ENCODE results near the gene COX6A1.

DNA sequence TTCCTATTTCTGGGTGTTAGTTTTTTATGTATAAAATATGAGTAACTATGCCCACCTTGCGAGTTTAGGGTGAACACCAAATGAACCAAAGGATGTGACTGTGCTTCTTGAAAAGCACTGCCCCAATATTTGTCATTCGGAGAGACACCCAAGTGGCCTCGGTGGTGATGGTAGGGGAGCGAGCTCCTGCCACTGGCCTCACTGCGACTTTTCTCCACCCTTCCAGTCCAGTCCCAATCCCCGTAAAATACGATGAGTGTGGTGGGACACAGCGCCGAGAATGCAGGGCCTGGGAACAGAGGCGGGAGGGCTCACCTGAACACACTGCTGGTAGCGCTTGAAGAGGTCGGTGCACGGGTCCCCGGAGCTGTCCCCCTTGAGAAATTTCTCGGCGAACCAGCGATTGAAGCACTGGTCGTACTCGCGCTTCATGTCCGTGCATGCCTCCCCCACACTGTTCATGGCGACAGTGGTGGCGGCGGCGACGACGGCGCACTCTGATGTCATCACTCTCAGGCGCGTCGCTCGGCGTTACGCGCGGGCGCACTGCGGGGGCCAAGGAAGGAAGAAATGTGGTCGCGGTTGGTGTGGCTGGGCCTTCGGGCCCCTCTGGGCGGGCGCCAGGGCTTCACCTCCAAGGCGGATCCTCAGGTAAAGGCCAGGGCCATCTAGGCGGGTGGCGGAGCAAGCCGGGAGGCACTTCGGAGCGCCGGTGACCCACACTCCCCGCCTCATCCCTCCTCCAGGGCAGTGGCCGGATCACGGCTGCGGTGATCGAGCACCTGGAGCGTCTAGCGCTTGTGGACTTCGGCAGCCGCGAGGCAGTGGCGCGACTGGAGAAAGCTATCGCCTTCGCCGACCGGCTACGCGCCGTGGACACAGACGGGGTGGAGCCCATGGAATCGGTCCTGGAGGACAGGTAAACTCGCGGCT lies 8.3 kb downstream of the COX6A1 start, which contains the start of the genes GATC and TRIAP1:
- no peak for TF ChIP-seq MAFF (IDR thresholded peaks at IDR 0.05; ENCODE audit: low read depth, low read length)
- TF ChIP-seq, protein P1, sequence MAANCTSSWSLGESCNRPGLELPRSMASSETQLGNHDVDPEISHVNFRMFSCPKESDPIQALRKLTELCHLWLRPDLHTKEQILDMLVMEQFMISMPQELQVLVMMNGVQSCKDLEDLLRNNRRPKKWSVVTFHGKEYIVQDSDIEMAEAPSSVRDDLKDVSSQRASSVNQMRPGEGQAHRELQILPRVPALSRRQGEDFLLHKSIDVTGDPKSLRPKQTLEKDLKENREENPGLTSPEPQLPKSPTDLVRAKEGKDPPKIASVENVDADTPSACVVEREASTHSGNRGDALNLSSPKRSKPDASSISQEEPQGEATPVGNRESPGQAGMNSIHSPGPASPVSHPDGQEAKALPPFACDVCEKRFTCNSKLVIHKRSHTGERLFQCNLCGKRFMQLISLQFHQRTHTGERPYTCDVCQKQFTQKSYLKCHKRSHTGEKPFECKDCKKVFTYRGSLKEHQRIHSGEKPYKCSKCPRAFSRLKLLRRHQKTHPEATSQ (CRISPR knock-in tag; IDR thresholded peaks at IDR 0.05; ENCODE audit: borderline replicate concordance) = peak; percentile 75; the same call in 1 of the 2 replicates
- TF ChIP-seq, protein P2, sequence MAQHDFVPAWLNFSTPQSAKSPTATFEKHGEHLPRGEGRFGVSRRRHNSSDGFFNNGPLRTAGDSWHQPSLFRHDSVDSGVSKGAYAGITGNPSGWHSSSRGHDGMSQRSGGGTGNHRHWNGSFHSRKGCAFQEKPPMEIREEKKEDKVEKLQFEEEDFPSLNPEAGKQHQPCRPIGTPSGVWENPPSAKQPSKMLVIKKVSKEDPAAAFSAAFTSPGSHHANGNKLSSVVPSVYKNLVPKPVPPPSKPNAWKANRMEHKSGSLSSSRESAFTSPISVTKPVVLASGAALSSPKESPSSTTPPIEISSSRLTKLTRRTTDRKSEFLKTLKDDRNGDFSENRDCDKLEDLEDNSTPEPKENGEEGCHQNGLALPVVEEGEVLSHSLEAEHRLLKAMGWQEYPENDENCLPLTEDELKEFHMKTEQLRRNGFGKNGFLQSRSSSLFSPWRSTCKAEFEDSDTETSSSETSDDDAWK (CRISPR knock-in tag; IDR thresholded peaks at IDR 0.05) = no peak
- no peak for TF ChIP-seq SETDB1 (CRISPR knock-in tag; IDR thresholded peaks at IDR 0.05; ENCODE audit: borderline replicate concordance)
- TF ChIP-seq ZBTB21 (CRISPR knock-in tag; IDR thresholded peaks at IDR 0.05) = peak; percentile 79
- TF ChIP-seq CEBPB (IDR thresholded peaks at IDR 0.05; ENCODE audit: borderline replicate concordance, low read depth, low read length) = peak; percentile 13; the same call in 1 of the 2 replicates
- TF ChIP-seq POLR2AphosphoS2 (IDR thresholded peaks at IDR 0.05; ENCODE audit: low read depth, low read length) = peak; percentile 44; the same call in 1 of the 2 replicates
- TF ChIP-seq ZNF431 (CRISPR knock-in tag; IDR thresholded peaks at IDR 0.05; ENCODE audit: borderline replicate concordance, low read depth) = no peak; the same call in 1 of the 2 replicates

Data from HepG2 (cell line).